Left cardiac atrium (tissue), 4 donors: ENCODE measurements around the gene BRDT. TPM values are rescaled to one million over a fixed set of nuclear protein-coding genes. Genes with fewer than 3 reads are reported as not detected.

ENCODE experiments used
- ATAC-seq, 2 donors: fragments of 200-7000 bp; cut with Tn5 transposase; one replicate each; pipeline ENCODE4 v1.9.1; 2020; ENCODE audit warnings: mild to moderate bottlenecking in 2 of 2, moderate library complexity in 2 of 2
- DNase-seq: peaks from one replicate; pipeline ENCODE4 v3.0.0-alpha.2; 2020
- intact Hi-C, 2 donors: fragments of 100-400 bp; cut with DNase I; formaldehyde crosslinking; loops; one replicate each; pipeline versions ENCODE4 v1.14.1 to v1.15.1; 2022 to 2023
- total RNA-seq, 2 donors: library from RNA; stranded (reverse); fragmentation: NEBNext Ultra II Directional; extraction: Animal tissue kit (Norgen Biotek cat#: 25700); gene quantifications; one replicate each; pipeline ENCODE4 v1.2.1, GENCODE V29; 2021
- donor health status: DM: no; HTN: yes; CAD: no.
- donor health status: DM: no; HTN: yes; CAD: no; lungs with severe emphysema.
- donor health status: DM: yes; HTN: yes; CAD: no.
- donor health status: Dilated cardiomyopathy.

BRDT gene
- total RNA-seq, 2 donors from 2014 or later = not detected

DNA sequence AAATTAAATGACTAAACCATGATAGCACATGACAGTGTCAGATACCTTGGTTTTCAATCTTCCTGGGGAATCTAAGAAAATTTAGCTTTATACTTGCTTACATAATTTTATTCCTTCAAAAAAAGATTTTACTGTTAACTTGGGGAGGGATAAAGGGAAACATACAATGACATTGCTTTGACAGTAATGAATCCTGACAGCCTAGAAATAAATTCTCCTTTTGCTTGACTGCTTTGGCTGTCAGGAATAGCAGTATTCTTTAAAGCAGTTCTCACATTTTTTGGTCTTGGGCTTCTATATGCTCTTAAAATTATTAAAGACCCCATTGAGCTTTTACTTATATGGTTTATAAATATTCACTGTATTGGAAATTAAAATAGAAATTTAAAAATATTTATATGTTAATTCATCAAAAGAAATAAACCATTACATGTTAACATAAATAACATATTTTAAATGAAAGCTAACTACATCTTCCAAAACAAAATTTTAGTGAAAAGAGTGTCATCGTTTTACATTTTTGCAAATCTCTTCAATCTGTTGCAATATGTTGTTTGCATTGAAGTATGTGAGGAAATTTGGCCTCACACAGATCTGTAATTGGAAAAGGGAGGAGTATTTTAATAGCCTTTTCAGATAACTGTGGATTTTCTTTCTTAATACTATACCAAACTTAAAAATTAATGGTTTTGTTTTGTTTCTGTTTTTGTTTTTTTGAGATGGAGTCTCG, 96.7 kb downstream of the BRDT start:
- ATAC-seq (no peak), DNase-seq (no peak)
- intact Hi-C loops = no loop called here

DNA sequence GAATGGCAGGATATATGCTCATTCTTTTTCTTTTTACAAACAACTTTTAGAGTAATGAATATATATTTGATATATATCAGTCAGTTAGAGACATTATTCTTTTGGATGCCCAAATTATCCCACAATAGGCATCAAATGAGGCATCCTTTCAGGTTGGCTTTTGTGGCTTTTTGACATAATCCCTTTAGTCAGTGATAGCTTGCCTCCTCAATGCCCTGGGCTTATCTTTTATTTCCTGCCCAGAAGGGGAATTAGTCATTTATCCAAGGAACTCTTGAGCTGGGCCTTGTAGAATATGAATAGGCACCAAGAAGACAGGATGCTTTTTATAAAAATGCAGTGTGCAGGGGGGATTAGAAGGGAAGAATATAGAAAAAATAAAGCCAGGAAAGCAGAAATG, 102.7 kb downstream of the BRDT start:
- intact Hi-C loops = no loop called here
- ATAC-seq (no peak), DNase-seq (no peak)

Other genes starting within 250 kb of the BRDT start
- 10 to 100 TPM; 43.8 to 56.2 TPM for gene TGFBR3, start 63.2 kb upstream of the BRDT start, total RNA-seq
- under 1 TPM in 1 of 2 donors, not detected in 1; 0.15 TPM for gene EPHX4, start 80.6 kb downstream of the BRDT start, total RNA-seq
- not detected for gene SETSIP, start 126.0 kb downstream of the BRDT start, total RNA-seq
- gene BTBD8, start 130.9 kb downstream of the BRDT start, total RNA-seq = 1 to 10 TPM; 2.0 to 4.5 TPM